ENCODE measurements around the gene MON1A. TPM values are rescaled to one million over a fixed set of nuclear protein-coding genes. Genes with fewer than 3 reads are reported as not detected.

MON1A gene
- total RNA-seq: 21.6 and 27.1 TPM in 2 replicates

GRCh38 chr3:49929291-49930167, at the start of gene MON1A:
Gene MON1A (minus strand): TSS chr3:49929811. CDS start chr3:49913346, 16,465 bp downstream.

DNA sequence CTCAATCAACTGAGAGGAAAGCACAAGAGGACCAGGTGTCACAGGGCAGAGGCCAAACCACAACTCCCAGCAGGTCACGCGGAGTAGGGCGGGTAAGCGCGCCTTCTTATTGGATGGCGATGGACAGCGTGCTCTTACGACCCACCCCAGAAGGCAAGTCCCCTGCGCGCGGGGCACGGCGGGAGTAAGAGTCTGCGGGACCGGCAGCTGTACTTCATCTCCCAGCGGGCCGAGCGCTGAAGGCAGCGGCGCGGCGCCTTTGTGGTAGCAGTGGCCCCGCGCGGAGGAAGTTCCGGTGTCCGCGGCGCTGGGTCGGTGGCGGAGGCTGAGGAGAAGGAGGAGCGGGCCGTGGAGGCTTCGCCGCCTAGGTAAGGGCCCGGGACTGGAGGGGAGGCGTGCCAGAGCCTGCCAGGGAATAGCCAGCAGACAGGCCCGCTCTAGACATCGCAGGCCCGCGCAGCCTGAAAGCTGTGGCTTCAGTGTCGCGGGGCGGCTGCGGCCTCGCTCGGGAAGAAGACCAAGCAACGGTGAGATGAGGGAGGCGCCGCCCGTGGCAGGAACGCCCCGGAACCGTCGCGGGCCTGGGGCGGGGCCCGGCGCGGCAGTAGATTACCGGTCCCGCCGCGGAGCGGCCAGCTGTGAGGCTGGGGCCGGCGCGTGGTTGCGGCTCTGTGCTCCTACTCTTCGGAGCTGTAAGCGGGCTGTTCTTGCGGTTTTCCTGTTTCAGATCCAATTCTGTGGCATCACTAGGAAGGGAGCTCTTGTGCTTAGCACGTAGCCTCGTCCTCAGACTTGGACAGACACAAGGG, 10.5 kb upstream of the MON1A start, which contains the start of gene RBM6:
Gene RBM6, plus strand, starts transcription at position 293 of the 809 bp plus-strand sequence. CDS start 22,492 bp downstream, outside the sequence.

DNA sequence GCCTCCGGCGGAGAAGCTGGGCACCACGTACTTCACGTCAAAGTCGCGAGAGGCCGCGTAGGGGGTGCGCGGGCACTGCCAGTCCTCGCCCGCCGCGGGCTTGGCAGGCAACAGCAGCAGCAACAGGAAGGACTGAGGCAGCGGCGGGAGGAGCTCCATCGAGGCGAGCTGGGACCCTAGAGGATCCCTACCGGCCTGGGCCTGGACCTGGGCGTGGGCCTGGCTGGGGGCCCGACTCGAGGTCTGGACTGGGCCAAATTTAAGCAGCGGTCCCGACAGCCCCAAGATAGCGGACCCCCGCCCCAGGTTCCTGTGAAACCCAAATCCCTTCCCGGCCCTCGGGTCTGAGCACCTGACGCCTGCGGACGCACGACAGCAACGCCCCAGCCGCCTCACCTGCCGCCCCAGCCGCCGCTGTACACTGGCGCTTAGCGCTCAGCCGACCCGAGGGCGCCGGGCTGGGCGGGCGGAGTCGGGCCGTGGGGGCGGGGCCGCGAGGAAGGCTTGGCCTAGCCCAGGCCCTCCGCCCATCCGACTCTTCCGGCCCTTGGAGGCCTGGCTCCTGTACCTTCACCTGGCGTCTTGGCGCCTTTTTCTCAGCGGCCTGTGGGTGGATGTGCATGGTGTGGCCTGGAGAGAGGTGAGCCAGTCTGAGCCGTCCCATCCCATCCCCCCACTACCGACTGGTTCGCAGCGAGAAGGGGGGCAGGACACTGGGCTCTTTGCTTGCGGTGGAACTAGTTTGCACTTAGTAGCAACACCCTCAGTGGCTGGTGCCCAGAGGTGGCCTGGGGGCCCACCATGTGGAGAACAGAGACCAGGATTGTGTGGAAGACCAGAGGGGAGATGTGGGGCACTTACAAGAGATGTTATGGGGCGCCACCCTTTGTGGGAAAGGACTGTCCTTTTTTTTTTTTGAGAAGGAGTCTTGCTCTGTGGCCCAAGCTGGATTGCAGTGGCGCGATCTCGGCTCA, 25.9 kb downstream of the MON1A start, which contains the start of gene MST1R:
Gene MST1R, minus strand, starts transcription at position 423 of the 974 bp plus-strand sequence. Its CDS starts 264 bp downstream, at position 159.

DNA sequence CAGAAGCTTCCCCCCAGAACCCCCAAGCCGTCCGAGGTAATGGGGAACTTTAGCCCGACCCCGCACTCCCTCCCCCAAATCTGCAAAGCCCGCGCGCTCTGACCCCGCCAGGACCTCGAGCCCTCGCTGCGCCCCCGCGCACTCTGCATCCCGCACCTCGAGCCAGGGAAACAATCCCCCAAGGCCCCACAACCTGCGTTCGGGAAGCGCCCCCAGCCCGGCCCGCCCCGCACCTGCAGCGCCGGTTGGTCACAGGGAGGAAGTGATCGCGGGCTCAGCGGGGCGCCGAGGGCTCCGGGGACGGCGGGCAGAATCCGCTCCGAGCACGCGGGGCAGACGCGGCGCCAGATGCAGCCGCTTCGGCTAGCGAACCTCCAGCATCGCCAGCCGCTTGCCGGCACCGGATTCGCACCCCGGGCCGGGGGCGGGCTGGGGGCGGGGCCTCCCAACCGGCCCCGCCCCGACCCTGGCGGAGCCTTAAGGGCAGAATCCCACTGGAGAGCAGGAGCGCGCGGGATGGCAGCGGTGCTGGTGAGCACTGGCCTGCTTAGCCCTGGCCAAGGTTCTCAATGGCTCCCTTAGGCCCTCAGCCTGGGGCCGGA, 60.0 kb downstream of the MON1A start, which contains the start of gene CAMKV:
Gene CAMKV, minus strand, starts transcription at position 382 of the 602 bp plus-strand sequence. CDS start 7,518 bp downstream, outside the sequence.

Other genes with a start within 250 kb of the MON1A start
- gene MST1, start 240.3 kb downstream of the MON1A start, total RNA-seq: 2.4 and 6.2 TPM in 2 replicates
- 21.1 and 22.8 TPM in 2 replicates for gene RNF123, start 240.3 kb downstream of the MON1A start, total RNA-seq
- gene AMIGO3, start 210.1 kb downstream of the MON1A start, total RNA-seq: not detected in 2 replicates
- gene GMPPB, start 205.9 kb downstream of the MON1A start, total RNA-seq: 49.7 and 82.6 TPM in 2 replicates
- gene IP6K1, start 143.3 kb downstream of the MON1A start, total RNA-seq: 16.4 and 19.9 TPM in 2 replicates
- gene CDHR4, start 129.9 kb downstream of the MON1A start, total RNA-seq: not detected in 2 replicates
- gene INKA1, start 126.5 kb downstream of the MON1A start, total RNA-seq: 26.6 and 28.2 TPM in 2 replicates
- 1.1 and 1.8 TPM in 2 replicates for gene UBA7, start 115.9 kb downstream of the MON1A start, total RNA-seq
- gene TRAIP, start 73.2 kb downstream of the MON1A start, total RNA-seq: 5.5 and 14.1 TPM in 2 replicates
- gene CAMKV, start 59.9 kb downstream of the MON1A start, total RNA-seq: not detected in 2 replicates
- gene MST1R, start 25.9 kb downstream of the MON1A start, total RNA-seq: 17.8 and 21.9 TPM in 2 replicates
- 24.5 and 32.3 TPM in 2 replicates for gene RBM6, start 10.3 kb upstream of the MON1A start, total RNA-seq
- gene RBM5, start 159.1 kb upstream of the MON1A start, total RNA-seq: 40.3 and 47.6 TPM in 2 replicates
- gene SEMA3F, start 225.5 kb upstream of the MON1A start, total RNA-seq: 120 and 137 TPM in 2 replicates

Measured in hair follicular keratinocyte (primary cell).